ENCODE results near the gene HMGCL.
A peak's percentile ranks its signal among the peaks of the same experiment; 100 is the strongest.

The HMGCL gene

DNA sequence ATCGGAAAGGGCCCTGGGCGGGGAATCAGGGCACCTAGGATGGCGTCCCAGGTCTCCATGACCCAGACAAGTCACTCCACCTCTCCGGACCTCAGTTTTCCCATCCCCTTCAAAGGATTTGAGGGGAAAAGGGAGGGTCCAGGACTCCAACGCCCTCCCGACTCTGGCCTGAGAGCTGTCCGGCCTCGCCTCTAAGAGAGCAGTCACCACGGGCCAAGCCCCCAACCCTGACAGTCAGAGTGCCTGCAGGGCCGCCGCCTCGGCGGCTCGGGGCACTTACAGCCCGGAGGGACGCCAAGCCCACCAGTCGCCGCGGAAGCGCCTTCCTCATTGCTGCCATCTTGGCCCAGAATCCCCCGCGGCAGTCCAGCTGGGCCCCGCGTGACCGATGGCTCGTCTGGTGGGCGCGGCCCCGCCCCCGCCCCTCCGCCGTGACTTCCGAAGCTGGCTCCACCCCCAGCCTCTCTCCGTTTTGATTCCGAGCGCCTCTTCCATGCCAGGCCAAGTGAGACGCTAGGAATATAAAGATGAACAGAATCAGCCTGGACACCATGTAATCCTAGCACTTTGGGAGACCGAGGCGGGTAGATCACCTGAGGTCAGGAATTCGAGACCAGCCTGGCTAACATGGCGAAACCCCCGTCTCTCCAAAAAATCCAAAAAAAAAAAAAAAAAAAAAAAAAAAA is at the start of gene HMGCL:
Gene HMGCL, minus strand, starts transcription at position 354 of the 686 bp plus-strand sequence. Its CDS starts 14 bp downstream, at position 340.
- TF ChIP-seq, protein P1, sequence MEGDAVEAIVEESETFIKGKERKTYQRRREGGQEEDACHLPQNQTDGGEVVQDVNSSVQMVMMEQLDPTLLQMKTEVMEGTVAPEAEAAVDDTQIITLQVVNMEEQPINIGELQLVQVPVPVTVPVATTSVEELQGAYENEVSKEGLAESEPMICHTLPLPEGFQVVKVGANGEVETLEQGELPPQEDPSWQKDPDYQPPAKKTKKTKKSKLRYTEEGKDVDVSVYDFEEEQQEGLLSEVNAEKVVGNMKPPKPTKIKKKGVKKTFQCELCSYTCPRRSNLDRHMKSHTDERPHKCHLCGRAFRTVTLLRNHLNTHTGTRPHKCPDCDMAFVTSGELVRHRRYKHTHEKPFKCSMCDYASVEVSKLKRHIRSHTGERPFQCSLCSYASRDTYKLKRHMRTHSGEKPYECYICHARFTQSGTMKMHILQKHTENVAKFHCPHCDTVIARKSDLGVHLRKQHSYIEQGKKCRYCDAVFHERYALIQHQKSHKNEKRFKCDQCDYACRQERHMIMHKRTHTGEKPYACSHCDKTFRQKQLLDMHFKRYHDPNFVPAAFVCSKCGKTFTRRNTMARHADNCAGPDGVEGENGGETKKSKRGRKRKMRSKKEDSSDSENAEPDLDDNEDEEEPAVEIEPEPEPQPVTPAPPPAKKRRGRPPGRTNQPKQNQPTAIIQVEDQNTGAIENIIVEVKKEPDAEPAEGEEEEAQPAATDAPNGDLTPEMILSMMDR (conservative IDR thresholded peaks at IDR 0.05; ENCODE audit: low read depth, low read length): no peak
- H3K27me3 ChIP-seq (ENCODE audit: insufficient read depth, low read depth): no peaks in the 10 kb centered on the region
- peak within 1 kb of the TSS; percentile 79 for H3K9ac ChIP-seq
- peak within 1 kb of the TSS; percentile 91 for H3K4me2 ChIP-seq
- H2AFZ ChIP-seq (ENCODE audit: low read depth): peak within 1 kb of the TSS; percentile 92
- no peaks in the 10 kb centered on the region for H3K79me2 ChIP-seq (ENCODE audit: insufficient read depth, low read depth)
- peaks cover 12% of the 10 kb centered on the region for H3K4me1 ChIP-seq (ENCODE audit: low read depth, poor library complexity, severe bottlenecking)
- H3K4me3 ChIP-seq (IDR thresholded peaks at IDR 0.05; ENCODE audit: insufficient read depth, low read depth, low read length): peak within 1 kb of the TSS; percentile 94
- no peaks in the 10 kb centered on the region for H4K20me1 ChIP-seq (ENCODE audit: insufficient read depth)
- H3K36me3 ChIP-seq (ENCODE audit: insufficient read depth): no peaks in the 10 kb centered on the region
- H3K27ac ChIP-seq: no peak within 1 kb of the TSS

DNA sequence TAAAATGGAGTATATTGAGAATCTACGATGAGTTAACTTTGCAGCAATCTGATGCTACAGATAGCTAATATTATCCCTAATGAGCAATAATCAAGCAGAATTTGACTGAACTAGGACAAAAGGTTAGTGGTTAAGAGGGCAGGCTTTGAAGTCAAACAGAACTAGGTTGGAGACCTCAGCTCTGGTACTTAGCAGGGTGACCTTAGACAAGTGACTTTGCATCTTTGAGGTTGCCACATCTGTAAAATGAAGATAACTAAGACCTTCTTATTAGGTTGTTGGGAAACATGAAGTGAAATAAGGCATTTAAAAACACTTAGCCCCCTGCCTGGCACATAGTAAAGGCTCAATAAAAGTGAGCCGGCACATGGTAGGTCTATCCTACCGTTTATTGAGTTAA is 47.2 kb upstream of the HMGCL start:
- Histone ChIP-seq H3K4me3 (IDR thresholded peaks at IDR 0.05; ENCODE audit: insufficient read depth, low read depth, low read length) (no peak overlapping the region), H3K4me1 (ENCODE audit: low read depth, poor library complexity, severe bottlenecking) (peaks cover 6% of the 10 kb centered on the region), H3K79me2 (ENCODE audit: insufficient read depth, low read depth) (no peaks in the 10 kb centered on the region), H3K4me2 (no peak overlapping the region), H3K9ac (no peak overlapping the region), H4K20me1 (ENCODE audit: insufficient read depth) (no peaks in the 10 kb centered on the region), H3K27ac (no peak overlapping the region), H3K27me3 (ENCODE audit: insufficient read depth, low read depth) (no peaks in the 10 kb centered on the region), H3K36me3 (ENCODE audit: insufficient read depth) (no peaks in the 10 kb centered on the region), H2AFZ (ENCODE audit: low read depth) (no peak overlapping the region)
- TF ChIP-seq, protein P1 (conservative IDR thresholded peaks at IDR 0.05; ENCODE audit: low read depth, low read length): no peak

DNA sequence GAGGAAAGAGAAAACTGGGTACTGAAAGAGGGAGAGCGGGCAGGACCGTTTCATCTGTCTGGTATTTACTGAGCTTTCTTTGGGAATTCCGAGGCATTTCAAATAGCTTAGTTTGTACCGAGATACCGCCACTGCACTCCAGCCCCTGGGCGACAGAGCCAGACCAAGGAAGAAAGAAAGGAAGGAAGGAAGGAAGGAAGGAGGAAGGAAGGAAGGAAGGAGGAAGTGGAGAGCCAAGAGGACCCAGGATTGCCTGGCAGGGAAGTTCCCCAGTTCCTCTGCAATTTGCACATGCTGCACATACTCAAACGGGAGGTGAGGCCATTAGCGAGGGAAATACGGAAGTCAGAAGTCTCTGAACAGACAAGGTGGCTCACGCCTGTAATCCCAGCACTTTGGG is 43.8 kb upstream of the HMGCL start:
- Histone ChIP-seq H3K36me3 (ENCODE audit: insufficient read depth) (no peaks in the 10 kb centered on the region), H2AFZ (ENCODE audit: low read depth) (peak overlapping the region; percentile 94; the same call in 1 of the 2 replicates), H3K79me2 (ENCODE audit: insufficient read depth, low read depth) (no peaks in the 10 kb centered on the region), H3K9ac (no peak overlapping the region), H3K4me2 (no peak overlapping the region), H3K27ac (no peak overlapping the region), H3K27me3 (ENCODE audit: insufficient read depth, low read depth) (no peaks in the 10 kb centered on the region), H3K4me3 (IDR thresholded peaks at IDR 0.05; ENCODE audit: insufficient read depth, low read depth, low read length) (no peak overlapping the region), H3K4me1 (ENCODE audit: low read depth, poor library complexity, severe bottlenecking) (peaks cover 32% of the 10 kb centered on the region), H4K20me1 (ENCODE audit: insufficient read depth) (no peaks in the 10 kb centered on the region)
- TF ChIP-seq, protein P1 (conservative IDR thresholded peaks at IDR 0.05; ENCODE audit: low read depth, low read length): no peak

DNA sequence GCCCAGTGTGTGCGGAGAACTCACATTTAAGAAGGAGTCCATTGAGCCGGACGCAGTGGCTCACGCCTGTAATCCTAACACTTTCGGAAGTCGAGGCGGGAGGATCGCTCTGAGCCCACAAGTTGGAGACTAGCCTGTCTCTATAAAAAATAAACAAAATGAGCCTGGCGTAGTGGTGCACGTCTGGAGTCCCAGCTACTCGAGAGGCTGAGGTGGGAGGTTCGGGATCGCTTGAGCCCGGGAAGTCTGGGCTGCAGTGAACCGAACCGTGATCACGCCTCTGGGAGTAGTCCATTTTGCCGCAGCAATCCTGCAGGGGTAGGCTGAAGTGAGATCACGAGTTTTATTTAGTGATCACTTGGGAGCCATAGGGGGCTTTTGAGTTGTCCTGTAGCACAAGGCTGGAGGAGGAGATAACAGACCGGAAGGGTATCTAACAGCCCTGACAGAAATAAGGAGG is 43.4 kb upstream of the HMGCL start:
- 0 out of 2 replicates have a peak overlapping the region, but pooled peaks have one; percentile 18 for H3K9ac ChIP-seq
- H3K4me2 ChIP-seq: peak overlapping the region; percentile 87

More for the DNA sequence above, 43.4 kb upstream of the HMGCL start:
- Histone ChIP-seq H4K20me1 (ENCODE audit: insufficient read depth) (no peaks in the 10 kb centered on the region), H3K36me3 (ENCODE audit: insufficient read depth) (no peaks in the 10 kb centered on the region), H3K27ac (no peak overlapping the region), H2AFZ (ENCODE audit: low read depth) (peak overlapping the region; percentile 94), H3K27me3 (ENCODE audit: insufficient read depth, low read depth) (no peaks in the 10 kb centered on the region), H3K79me2 (ENCODE audit: insufficient read depth, low read depth) (no peaks in the 10 kb centered on the region), H3K4me1 (ENCODE audit: low read depth, poor library complexity, severe bottlenecking) (peaks cover 32% of the 10 kb centered on the region), H3K4me3 (IDR thresholded peaks at IDR 0.05; ENCODE audit: insufficient read depth, low read depth, low read length) (no peak overlapping the region)
- TF ChIP-seq, protein P1 (conservative IDR thresholded peaks at IDR 0.05; ENCODE audit: low read depth, low read length): peak; percentile 15; the same call in 1 of the 2 replicates

All from KMS-11 (cell line).